B cell (primary cell): Measurements from ENCODE around the gene CHCHD6. TPM values are rescaled to one million over a fixed set of nuclear protein-coding genes. Genes with fewer than 3 reads are reported as not detected.

ENCODE experiments used
- ATAC-seq: fragments of 200-7000 bp; cut with Tn5 transposase; one replicate; pipeline ENCODE4 v1.10.0; 2021; ENCODE audit warnings: low read depth, mild to moderate bottlenecking, moderate number of reproducible peaks, moderate library complexity
- CTCF ChIA-PET: fragments of 350-600 bp; sonication (Branson Sonifier 250); formaldehyde crosslinking; loops from one replicate; lab custom pipeline; 2021; ENCODE audit warnings: antibody characterized with exemption, inconsistent platforms; lab: Charles Lee
- POLR2A ChIA-PET: fragments of 350-600 bp; sonication (Branson Sonifier 250); formaldehyde crosslinking; loops from one replicate; lab custom pipeline; 2021; ENCODE audit warnings: antibody characterized with exemption; lab: Charles Lee
- DNase-seq: peaks from one replicate; pipeline ENCODE4 v3.0.0; 2013
- H2AFZ ChIP-seq: 2 replicates; pipeline ENCODE4 v1.6.1; 2012; ENCODE audit warnings: mild to moderate bottlenecking, low read depth, low read length; ENCODE audit not compliant: insufficient read depth, poor library complexity, severe bottlenecking
- H3K27ac ChIP-seq, 2 donors: 1 replicate in 1 of 2; 2 replicates in 1 of 2; pipeline ENCODE4 v1.5.1; 2012 to 2013; ENCODE audit warnings: low read length in 2 of 2, mild to moderate bottlenecking in 2 of 2, moderate library complexity in 1 of 2
- H3K27me3 ChIP-seq, 4 experiments: fragments of 200-600 bp in 1 of 4; sonication (generic) in 1 of 4; replicated peaks in 1 of 4; 1 replicate in 2 of 4; 2 replicates in 2 of 4; pipeline versions ENCODE4 v1.6.1 to v1.7.0; 2013 to 2016; ENCODE audit warnings: low read length in 3 of 4, mild to moderate bottlenecking in 2 of 4, mixed read lengths in 1 of 4, moderate library complexity in 1 of 4; ENCODE audit not compliant: insufficient read depth in 4 of 4, control insufficient read depth in 3 of 4; ENCODE audit errors: control extremely low read depth in 1 of 4
- H3K36me3 ChIP-seq, 2 experiments: replicated peaks in 1 of 2; 1 replicate in 1 of 2; 2 replicates in 1 of 2; pipeline versions ENCODE4 v1.6.1 to v1.7.1; 2013; ENCODE audit warnings: low read length in 1 of 2; ENCODE audit not compliant: insufficient read depth in 2 of 2, control insufficient read depth in 1 of 2; ENCODE audit errors: control extremely low read depth in 1 of 2, extremely low read depth in 1 of 2
- H3K4me1 ChIP-seq, 2 donors: fragments of 200-600 bp in 1 of 2; sonication (generic) in 1 of 2; 1 replicate in 1 of 2; 2 replicates in 1 of 2; pipeline versions ENCODE4 v1.5.1 to v1.6.1; 2013 to 2017; ENCODE audit warnings: low read length in 2 of 2; ENCODE audit not compliant: control insufficient read depth in 2 of 2, insufficient read depth in 2 of 2
- H3K4me2 ChIP-seq: replicated peaks from 2 replicates; pipeline ENCODE3; 2012; ENCODE audit warnings: mild to moderate bottlenecking, low read depth, low read length; ENCODE audit not compliant: poor library complexity, severe bottlenecking
- H3K4me3 ChIP-seq, 5 experiments: fragments of 200-600 bp in 1 of 5; sonication (generic) in 1 of 5; 1 replicate in 3 of 5; 2 replicates in 2 of 5; pipeline versions ENCODE4 v1.5.1 to v1.7.0; 2011 to 2016; ENCODE audit warnings: low read length in 4 of 5, mild to moderate bottlenecking in 4 of 5, low read depth in 2 of 5, control low read depth in 1 of 5, moderate library complexity in 1 of 5; ENCODE audit not compliant: insufficient read depth in 1 of 5; ENCODE audit errors: control extremely low read depth in 1 of 5, extremely low read depth in 1 of 5
- H3K79me2 ChIP-seq: fragments of 200-600 bp; sonication (generic); one replicate; pipeline ENCODE4 v1.6.0; 2016; ENCODE audit warnings: low read length; ENCODE audit not compliant: control insufficient read depth, insufficient read depth
- H3K9ac ChIP-seq: fragments of 200-600 bp; sonication (generic); 2 replicates; pipeline ENCODE4 v1.6.1; 2017; ENCODE audit warnings: mild to moderate bottlenecking, low read length, moderate library complexity
- H3K9me3 ChIP-seq, 3 donors: one replicate each; pipeline versions ENCODE4 v1.6.1 to v1.7.1; 2013; ENCODE audit warnings: low read length in 2 of 3; ENCODE audit not compliant: control insufficient read depth in 2 of 3, insufficient read depth in 1 of 3; ENCODE audit errors: control extremely low read depth in 1 of 3
- H4K20me1 ChIP-seq: 2 replicates; pipeline ENCODE4 v1.6.0; 2012; ENCODE audit warnings: mild to moderate bottlenecking, low read length; ENCODE audit not compliant: insufficient read depth, control insufficient read depth, poor library complexity, severe bottlenecking
- H3K27ac Mint-ChIP-seq: one replicate; pipeline ENCODE4 v1.8.0; 2021; ENCODE audit warnings: mixed read lengths
- H3K27me3 Mint-ChIP-seq: one replicate; pipeline ENCODE4 v1.8.0; 2021; ENCODE audit warnings: mixed read lengths
- H3K4me1 Mint-ChIP-seq: one replicate; pipeline ENCODE4 v1.8.0; 2021; ENCODE audit warnings: mixed read lengths
- H3K4me3 Mint-ChIP-seq: one replicate; pipeline ENCODE4 v1.8.0; 2021; ENCODE audit warnings: mixed read lengths
- H3K9me3 Mint-ChIP-seq: one replicate; pipeline ENCODE4 v1.8.0; 2022; ENCODE audit warnings: mixed read lengths; ENCODE audit not compliant: insufficient read depth
- CTCF ChIP-seq: fragments of 200-600 bp; IDR thresholded peaks from one replicate; pipeline ENCODE4 v1.8.0; 2022; ENCODE audit warnings: antibody characterized with exemption, mild to moderate bottlenecking
- EZH2 ChIP-seq: IDR thresholded peaks from 2 replicates; pipeline ENCODE4 v1.6.1; 2012; ENCODE audit warnings: borderline replicate concordance, low read depth, mild to moderate bottlenecking, moderate library complexity, low read length; ENCODE audit not compliant: insufficient read depth, poor library complexity, severe bottlenecking
- WGBS: methylation state at CpG from one replicate; pipeline ENCODE4 v1.1.5; 2013; ENCODE audit warnings: missing lambda C conversion rate; ENCODE audit not compliant: insufficient coverage; 5-methylcytosine and 5-hydroxymethylcytosine counted together
- intact Hi-C: fragments of 100-400 bp; cut with micrococcal nuclease; formaldehyde crosslinking; loops from one replicate; pipeline ENCODE4 v1.10.0; 2022
- polyA plus RNA-seq: library from polyadenylated mRNA; depleted of rRNA; stranded (reverse); fragments of >200 nt; gene quantifications from 2 replicates; pipeline ENCODE4 v1.2.3, GENCODE V29; 2012
- total RNA-seq, 2 donors: library from RNA; stranded (reverse); fragments of 120-200 nt in 1 of 2; gene quantifications; 1 replicate in 1 of 2; 2 replicates in 1 of 2; pipeline versions ENCODE4 v1.2.3 to v1.2.4, GENCODE V29; 2013 to 2022

CHCHD6 gene
- total and polyA plus RNA-seq, 2 donors (not counting 1 experiment from before 2014, with no cell fraction given), result 8.0 to 13.5 TPM

GRCh38 chr3:126997455-126998038 lies 293.5 kb downstream of the CHCHD6 start:
- Histone ChIP-seq H3K4me1 (peaks cover 0 to 11% of the 10 kb centered on the region in 2 donors), H3K4me3 (no peak overlapping the region), H3K9ac (no peak overlapping the region), H2AFZ (no peak overlapping the region), H3K27me3 (peaks cover 0 to 2% (median 0%) of the 10 kb centered on the region in 4 experiments), H3K27ac (no peak overlapping the region), H3K9me3 (no peaks in the 10 kb centered on the region), H3K36me3 (no peaks in the 10 kb centered on the region), H4K20me1 (no peaks in the 10 kb centered on the region), H3K4me2 (no peak overlapping the region), H3K79me2 (no peaks in the 10 kb centered on the region)
- TF ChIP-seq CTCF, result no peak
- TF ChIP-seq EZH2, result no peak
- ChIA-PET CTCF (no interaction called here), POLR2A (no interaction called here)
- ATAC-seq (no peak), DNase-seq (no peak)
- WGBS, result 95% methylated on average over 19 of the region's 19 CpGs
- Mint-ChIP-seq H3K4me1 (peaks cover 11% of the 10 kb centered on the region), H3K4me3 (no peak overlapping the region), H3K27me3 (no peaks in the 10 kb centered on the region), H3K27ac (no peak overlapping the region), H3K9me3 (no peaks in the 10 kb centered on the region)
- intact Hi-C loops, result no loop called here

- Histone ChIP-seq H4K20me1 (no peaks in the 10 kb centered on the region), H3K4me3 (no peak overlapping the region), H3K27me3 (peaks cover 0 to 2% (median 0%) of the 10 kb centered on the region in 4 experiments), H2AFZ (no peak overlapping the region), H3K9me3 (no peaks in the 10 kb centered on the region), H3K4me2 (no peak overlapping the region), H3K36me3 (no peaks in the 10 kb centered on the region), H3K27ac (no peak overlapping the region), H3K9ac (no peak overlapping the region), H3K79me2 (no peaks in the 10 kb centered on the region), H3K4me1 (peaks cover 0 to 11% of the 10 kb centered on the region in 2 donors)
- 88% methylated on average over 4 of the region's 4 CpGs for WGBS
- ChIA-PET POLR2A (no interaction called here), CTCF (no interaction called here)
- no peak overlapping the region for H3K4me3 Mint-ChIP-seq
- DNase-seq (no peak), ATAC-seq (no peak)
- TF ChIP-seq CTCF (no peak), EZH2 (no peak)
- H3K4me1 Mint-ChIP-seq, result peaks cover 11% of the 10 kb centered on the region
- intact Hi-C loops, result no loop called here
- H3K27me3 Mint-ChIP-seq, result no peaks in the 10 kb centered on the region
- no peak overlapping the region for H3K27ac Mint-ChIP-seq
- no peaks in the 10 kb centered on the region for H3K9me3 Mint-ChIP-seq
Observed at GRCh38 chr3:126998320-126998719, 294.3 kb downstream of the CHCHD6 start.
